Measurements from ENCODE around the gene PCDH7.

GRCh38 chr4:30671926-30672448 lies 48.2 kb upstream of the PCDH7 start:
- TF ChIP-seq CTCF (conservative IDR thresholded peaks at IDR 0.05): no peak
- TF ChIP-seq ZFX (IDR thresholded peaks at IDR 0.05): no peak

Measured in C4-2B (cell line).